Measurements from ENCODE around the gene PRR20B. TPM values are rescaled to one million over a fixed set of nuclear protein-coding genes. Genes with fewer than 3 reads are reported as not detected.
"Not testable (repeated sequence)": the region's sequence is repeated elsewhere in the genome, so short reads cannot be mapped to it uniquely, and the experiment has no call there.

Gene PRR20B
- not detected for total RNA-seq

DNA sequence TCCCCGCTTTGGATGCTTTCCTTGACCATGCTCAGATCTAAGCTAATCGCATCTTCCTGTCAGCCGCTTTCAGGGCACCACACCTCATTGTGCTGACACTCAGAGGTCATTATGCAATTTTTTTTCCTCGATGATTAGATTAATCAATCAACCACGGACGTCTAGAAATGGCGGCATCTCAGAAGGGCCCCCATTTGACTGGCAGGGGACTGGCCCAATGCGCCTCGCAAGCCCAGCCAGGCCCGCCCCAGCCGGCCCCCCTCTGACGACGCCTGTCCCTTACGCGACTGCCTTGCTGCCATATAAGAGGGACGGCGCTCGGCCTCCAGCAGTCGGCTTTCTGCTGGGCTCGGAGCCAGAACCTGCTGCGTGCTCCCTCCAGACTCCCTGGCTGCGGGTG is at the start of gene PRR20B:
Gene PRR20B (plus strand): TSS at position 301 of the 400 bp plus-strand sequence. CDS start 387 bp downstream, outside the sequence.
- not testable (repeated sequence) for ATAC-seq (ENCODE audit: low FRiP score); DNase-seq (ENCODE audit: low spot score)

DNA sequence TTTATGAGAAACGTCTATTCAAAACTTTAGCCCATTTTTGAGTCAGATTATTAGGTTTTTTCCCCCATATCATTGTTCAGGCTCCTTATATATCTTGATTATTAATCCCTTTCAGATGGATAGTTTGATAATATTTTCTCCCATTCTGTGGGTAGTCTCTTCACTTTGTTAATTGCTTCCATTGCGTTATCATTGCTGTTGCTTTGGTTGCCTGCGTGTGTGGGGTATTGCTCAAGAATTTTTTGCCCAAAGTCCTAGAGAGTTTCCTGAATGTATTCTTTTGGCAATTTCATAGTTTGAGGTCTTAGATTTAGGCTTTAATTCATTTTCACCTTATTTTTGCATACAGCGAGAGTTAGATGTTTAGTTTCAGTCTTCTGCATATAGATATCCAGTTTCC is 32.3 kb upstream of the PRR20B start:
- TF ChIP-seq, protein P1, sequence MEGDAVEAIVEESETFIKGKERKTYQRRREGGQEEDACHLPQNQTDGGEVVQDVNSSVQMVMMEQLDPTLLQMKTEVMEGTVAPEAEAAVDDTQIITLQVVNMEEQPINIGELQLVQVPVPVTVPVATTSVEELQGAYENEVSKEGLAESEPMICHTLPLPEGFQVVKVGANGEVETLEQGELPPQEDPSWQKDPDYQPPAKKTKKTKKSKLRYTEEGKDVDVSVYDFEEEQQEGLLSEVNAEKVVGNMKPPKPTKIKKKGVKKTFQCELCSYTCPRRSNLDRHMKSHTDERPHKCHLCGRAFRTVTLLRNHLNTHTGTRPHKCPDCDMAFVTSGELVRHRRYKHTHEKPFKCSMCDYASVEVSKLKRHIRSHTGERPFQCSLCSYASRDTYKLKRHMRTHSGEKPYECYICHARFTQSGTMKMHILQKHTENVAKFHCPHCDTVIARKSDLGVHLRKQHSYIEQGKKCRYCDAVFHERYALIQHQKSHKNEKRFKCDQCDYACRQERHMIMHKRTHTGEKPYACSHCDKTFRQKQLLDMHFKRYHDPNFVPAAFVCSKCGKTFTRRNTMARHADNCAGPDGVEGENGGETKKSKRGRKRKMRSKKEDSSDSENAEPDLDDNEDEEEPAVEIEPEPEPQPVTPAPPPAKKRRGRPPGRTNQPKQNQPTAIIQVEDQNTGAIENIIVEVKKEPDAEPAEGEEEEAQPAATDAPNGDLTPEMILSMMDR (IDR thresholded peaks at IDR 0.05), result no peak

DNA sequence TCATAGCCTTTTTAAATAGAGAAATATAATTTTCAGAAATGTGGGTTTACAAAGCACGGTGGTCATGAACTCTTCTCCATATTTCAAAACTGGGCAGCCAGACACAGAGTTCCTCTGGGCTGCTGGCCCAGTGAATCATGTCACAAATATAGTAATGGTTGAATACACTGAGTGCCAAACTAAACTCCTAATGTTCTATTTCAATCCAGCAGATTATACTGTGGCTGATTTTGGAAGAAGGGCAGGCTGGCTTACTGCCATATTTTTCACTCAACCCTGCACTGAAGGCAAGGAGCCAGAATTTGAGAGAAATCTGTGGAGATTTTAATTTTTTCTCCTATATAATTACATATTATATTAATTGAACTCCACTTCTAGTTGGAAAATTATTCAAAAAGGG is 23.6 kb upstream of the PRR20B start:
- TF ChIP-seq, protein P1 (IDR thresholded peaks at IDR 0.05), result no peak
- ATAC-seq (ENCODE audit: low FRiP score) (no peak), DNase-seq (ENCODE audit: low spot score) (no peak)

More for the DNA sequence above, 32.3 kb upstream of the PRR20B start:
- DNase-seq (ENCODE audit: low spot score) (no peak), ATAC-seq (ENCODE audit: low FRiP score) (no peak)

DNA sequence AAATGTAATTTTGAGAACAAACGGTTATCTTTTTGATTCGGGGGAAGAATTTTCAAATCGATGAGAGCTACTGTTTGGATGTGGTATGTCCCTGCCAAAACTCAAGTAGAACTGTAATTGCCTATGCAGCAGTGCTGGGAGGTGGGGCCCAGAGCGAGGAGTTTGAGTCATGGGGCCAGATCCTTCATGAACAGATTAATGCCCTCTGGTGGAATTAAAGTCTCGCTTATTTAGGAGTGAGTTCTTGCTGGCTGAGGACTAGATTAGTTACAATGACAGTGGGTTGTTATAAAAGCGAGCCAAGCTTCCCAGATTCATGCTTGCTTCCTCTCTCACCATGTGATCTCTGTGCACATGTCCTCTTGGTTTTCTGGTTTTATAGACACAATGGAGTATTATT is 18.4 kb upstream of the PRR20B start:
- ATAC-seq (ENCODE audit: low FRiP score) (no peak), DNase-seq (ENCODE audit: low spot score) (no peak)
- TF ChIP-seq, protein P1 (IDR thresholded peaks at IDR 0.05), result no peak

DNA sequence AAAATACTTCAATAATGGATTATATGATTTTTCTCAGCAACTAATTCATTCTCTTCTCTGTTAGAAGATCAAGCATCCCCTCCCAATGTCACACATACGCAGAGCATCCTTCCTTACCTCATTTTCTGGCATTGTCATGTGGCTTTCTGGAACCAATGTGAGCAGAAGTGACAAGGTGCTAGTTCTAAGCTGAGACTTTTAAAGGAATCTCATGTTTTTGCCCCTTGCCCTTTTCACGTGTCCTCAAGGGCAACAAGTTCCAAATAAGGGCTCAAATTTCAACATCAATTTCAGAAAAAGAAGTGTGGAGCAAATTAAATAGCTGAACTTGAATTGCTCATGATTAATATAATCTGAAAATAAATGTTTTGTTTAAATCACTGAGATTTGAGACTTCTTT is 11.2 kb upstream of the PRR20B start:
- ATAC-seq (ENCODE audit: low FRiP score) (no peak), DNase-seq (ENCODE audit: low spot score) (no peak)
- TF ChIP-seq, protein P1 (IDR thresholded peaks at IDR 0.05), result no peak

DNA sequence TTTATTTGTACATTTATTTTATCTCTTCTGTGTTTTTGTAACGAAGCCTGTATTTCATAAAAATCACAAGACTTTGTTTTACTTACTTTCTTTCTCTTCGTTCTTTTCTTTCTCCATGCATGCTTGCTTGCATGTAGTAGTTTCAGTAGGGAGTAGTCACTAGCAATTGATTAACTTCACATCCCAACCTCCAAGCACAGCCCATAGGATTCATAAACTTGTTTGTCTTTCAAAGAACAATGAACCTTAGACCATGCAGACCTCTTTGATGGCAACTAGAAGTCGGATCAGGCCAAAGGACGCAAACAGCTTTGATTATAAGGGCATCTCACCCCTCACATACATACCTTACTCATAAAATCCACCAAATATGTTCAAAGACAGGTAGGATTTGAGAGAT is 9.7 kb upstream of the PRR20B start:
- no peak for ATAC-seq (ENCODE audit: low FRiP score)
- no peak for DNase-seq (ENCODE audit: low spot score)
- TF ChIP-seq, protein P1 (IDR thresholded peaks at IDR 0.05), result no peak

DNA sequence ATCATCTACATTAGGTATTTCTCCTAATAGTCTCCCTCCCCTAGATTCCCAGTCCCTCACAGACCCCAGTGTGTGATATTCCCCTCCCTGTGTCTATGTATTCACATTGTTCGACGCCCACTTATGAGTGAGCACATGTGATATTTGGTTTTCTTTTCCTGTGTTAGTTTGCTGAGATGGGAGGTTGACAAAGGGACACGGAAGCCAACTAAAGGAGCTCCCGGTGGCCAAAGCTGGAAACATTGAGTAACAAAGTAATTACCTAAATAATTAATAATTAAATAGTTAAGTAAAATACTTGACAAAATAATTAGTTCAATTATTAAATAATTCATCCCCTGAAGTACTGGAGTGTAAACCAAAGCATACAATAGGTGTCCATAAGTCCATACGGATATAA is 8.3 kb upstream of the PRR20B start:
- no peak for ATAC-seq (ENCODE audit: low FRiP score)
- no peak for DNase-seq (ENCODE audit: low spot score)
- TF ChIP-seq, protein P1 (IDR thresholded peaks at IDR 0.05), result no peak

DNA sequence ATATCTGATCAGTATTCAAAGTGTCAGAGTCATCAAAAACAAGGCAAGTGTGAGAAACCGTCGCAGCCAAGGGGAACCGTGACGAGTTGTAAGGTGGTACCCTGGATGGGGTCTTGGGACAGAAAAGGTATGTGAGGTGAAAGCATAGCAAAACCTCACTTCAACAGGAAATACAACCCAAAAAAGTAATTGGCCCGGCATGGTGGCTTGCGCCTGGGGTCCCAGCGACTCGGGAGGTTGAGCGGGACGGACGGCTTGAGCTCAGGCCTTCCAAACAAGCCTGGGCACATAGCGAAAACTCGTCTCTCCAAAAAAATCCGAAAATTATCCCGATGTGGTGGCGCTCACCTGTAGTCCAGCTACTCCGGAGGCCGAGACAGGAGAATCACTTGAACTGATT is 7.5 kb upstream of the PRR20B start:
- not testable (repeated sequence) for DNase-seq (ENCODE audit: low spot score); ATAC-seq (ENCODE audit: low FRiP score)

DNA sequence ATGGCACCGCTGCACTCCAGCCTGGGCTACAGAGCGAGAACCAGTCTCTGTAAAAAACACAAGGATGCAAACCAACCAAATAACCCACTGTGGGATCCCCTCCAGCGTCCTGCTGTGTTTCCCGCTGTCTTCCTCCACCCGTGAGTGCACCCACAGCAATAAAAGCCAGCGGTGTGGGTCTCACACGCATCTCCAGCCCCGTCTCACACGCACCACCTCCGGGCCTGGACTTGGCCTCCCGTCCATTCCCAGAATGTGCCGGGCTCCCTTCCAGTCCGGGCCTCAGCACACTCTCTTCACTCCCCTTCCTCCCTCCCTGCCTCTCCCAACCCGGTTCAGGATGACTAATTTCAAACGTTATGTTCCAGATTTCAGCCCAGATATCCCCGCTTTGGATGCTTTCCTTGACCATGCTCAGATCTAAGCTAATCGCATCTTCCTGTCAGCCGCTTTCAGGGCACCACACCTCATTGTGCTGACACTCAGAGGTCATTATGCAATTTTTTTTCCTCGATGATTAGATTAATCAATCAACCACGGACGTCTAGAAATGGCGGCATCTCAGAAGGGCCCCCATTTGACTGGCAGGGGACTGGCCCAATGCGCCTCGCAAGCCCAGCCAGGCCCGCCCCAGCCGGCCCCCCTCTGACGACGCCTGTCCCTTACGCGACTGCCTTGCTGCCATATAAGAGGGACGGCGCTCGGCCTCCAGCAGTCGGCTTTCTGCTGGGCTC is 6.9 kb upstream of the PRR20B start, which contains the start of gene PRR20A:
Gene PRR20A (plus strand): TSS at position 684 of the 734 bp plus-strand sequence. CDS start 387 bp downstream, outside the sequence.
- not testable (repeated sequence) for ATAC-seq (ENCODE audit: low FRiP score); DNase-seq (ENCODE audit: low spot score)

DNA sequence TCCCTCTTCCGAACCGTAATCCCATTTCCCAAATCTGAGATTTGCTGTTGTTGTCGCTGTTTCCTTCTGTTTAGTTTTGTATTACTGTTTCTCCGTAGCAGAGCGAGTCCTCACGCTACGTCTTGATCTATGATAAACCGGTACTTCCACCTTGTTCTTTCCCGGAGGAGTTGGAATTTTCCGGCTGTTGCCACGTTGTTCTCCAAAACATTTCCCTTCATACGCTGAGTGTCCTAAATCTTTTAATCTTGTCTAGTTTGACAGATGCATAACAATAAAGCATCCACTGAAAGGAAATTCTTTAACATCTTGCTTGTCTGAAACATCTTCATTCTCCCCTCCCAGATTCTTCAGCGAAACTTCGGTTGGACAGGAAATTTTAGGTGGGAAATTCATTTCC is 818 bp downstream of the PRR20B start:
- not testable (repeated sequence) for ATAC-seq (ENCODE audit: low FRiP score); DNase-seq (ENCODE audit: low spot score)

DNA sequence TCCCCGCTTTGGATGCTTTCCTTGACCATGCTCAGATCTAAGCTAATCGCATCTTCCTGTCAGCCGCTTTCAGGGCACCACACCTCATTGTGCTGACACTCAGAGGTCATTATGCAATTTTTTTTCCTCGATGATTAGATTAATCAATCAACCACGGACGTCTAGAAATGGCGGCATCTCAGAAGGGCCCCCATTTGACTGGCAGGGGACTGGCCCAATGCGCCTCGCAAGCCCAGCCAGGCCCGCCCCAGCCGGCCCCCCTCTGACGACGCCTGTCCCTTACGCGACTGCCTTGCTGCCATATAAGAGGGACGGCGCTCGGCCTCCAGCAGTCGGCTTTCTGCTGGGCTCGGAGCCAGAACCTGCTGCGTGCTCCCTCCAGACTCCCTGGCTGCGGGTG is 6.5 kb downstream of the PRR20B start, which contains the start of gene PRR20C:
Gene PRR20C (plus strand): TSS at position 301 of the 400 bp plus-strand sequence. CDS start 387 bp downstream, outside the sequence.
- not testable (repeated sequence) for DNase-seq (ENCODE audit: low spot score); ATAC-seq (ENCODE audit: low FRiP score)

DNA sequence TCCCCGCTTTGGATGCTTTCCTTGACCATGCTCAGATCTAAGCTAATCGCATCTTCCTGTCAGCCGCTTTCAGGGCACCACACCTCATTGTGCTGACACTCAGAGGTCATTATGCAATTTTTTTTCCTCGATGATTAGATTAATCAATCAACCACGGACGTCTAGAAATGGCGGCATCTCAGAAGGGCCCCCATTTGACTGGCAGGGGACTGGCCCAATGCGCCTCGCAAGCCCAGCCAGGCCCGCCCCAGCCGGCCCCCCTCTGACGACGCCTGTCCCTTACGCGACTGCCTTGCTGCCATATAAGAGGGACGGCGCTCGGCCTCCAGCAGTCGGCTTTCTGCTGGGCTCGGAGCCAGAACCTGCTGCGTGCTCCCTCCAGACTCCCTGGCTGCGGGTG is 13.0 kb downstream of the PRR20B start, which contains the start of gene PRR20D:
Gene PRR20D (plus strand): TSS at position 301 of the 400 bp plus-strand sequence. CDS start 387 bp downstream, outside the sequence.
- not testable (repeated sequence) for ATAC-seq (ENCODE audit: low FRiP score); DNase-seq (ENCODE audit: low spot score)

All from omental fat pad (tissue), 4 donors.